Nephron (organoid): Measurements from ENCODE around the gene GJE1.
A peak's percentile ranks its signal among the peaks of the same experiment; 100 is the strongest.
"Not testable (repeated sequence)": the region's sequence is repeated elsewhere in the genome, so short reads cannot be mapped to it uniquely, and the experiment has no call there.

Source experiments
- H3K27ac Mint-ChIP-seq, 3 experiments: 2 replicates each; pipeline ENCODE4 v1.8.0; 2020; ENCODE audit warnings: mixed read lengths in 3 of 3, mild to moderate bottlenecking in 2 of 3, moderate library complexity in 1 of 3
- H3K27me3 Mint-ChIP-seq: 2 replicates; pipeline ENCODE4 v1.8.0; 2021; ENCODE audit warnings: low read depth, mild to moderate bottlenecking, moderate library complexity, mixed read lengths
- H3K36me3 Mint-ChIP-seq: 2 replicates; pipeline ENCODE4 v1.8.0; 2020; ENCODE audit warnings: low read depth, mixed read lengths
- H3K4me1 Mint-ChIP-seq: 2 replicates; pipeline ENCODE4 v1.8.0; 2020; ENCODE audit warnings: mixed read lengths
- H3K4me3 Mint-ChIP-seq, 3 experiments: 2 replicates each; pipeline ENCODE4 v1.8.0; 2020; ENCODE audit warnings: mild to moderate bottlenecking in 3 of 3, mixed read lengths in 3 of 3, moderate library complexity in 2 of 3
- H3K9me3 Mint-ChIP-seq: 2 replicates; pipeline ENCODE4 v1.8.0; 2020; ENCODE audit warnings: mixed read lengths
- CTCF ChIP-seq, 3 experiments: fragments of 200-600 bp; sonication (generic); IDR thresholded peaks; one replicate each; pipeline ENCODE4 v1.5.0; 2021; ENCODE audit warnings: antibody characterized with exemption in 3 of 3; ENCODE audit not compliant: unreplicated experiment in 3 of 3

Gene GJE1

GRCh38 chr6:142118328-142118727 is 14.4 kb upstream of the GJE1 start:
- no peaks in the 10 kb centered on the region for H3K4me1 Mint-ChIP-seq
- no peak overlapping the region for H3K27ac Mint-ChIP-seq
- H3K9me3 Mint-ChIP-seq, result no peaks in the 10 kb centered on the region
- H3K4me3 Mint-ChIP-seq, result no peak overlapping the region
- no peak for TF ChIP-seq CTCF (IDR thresholded peaks at IDR 0.05; ENCODE audit: unreplicated experiment in 3 of 3)
- peaks cover 3% of the 10 kb centered on the region for H3K27me3 Mint-ChIP-seq
- no peaks in the 10 kb centered on the region for H3K36me3 Mint-ChIP-seq

GRCh38 chr6:142118925-142119324 is 13.8 kb upstream of the GJE1 start:
- Mint-ChIP-seq H3K36me3 (no peaks in the 10 kb centered on the region), H3K4me3 (no peak overlapping the region), H3K27me3 (peaks cover 3% of the 10 kb centered on the region), H3K9me3 (no peaks in the 10 kb centered on the region), H3K4me1 (no peaks in the 10 kb centered on the region), H3K27ac (no peak overlapping the region)
- no peak for TF ChIP-seq CTCF (IDR thresholded peaks at IDR 0.05; ENCODE audit: unreplicated experiment in 3 of 3)

GRCh38 chr6:142121342-142121741 is 11.4 kb upstream of the GJE1 start:
- Mint-ChIP-seq H3K4me3 (no peak overlapping the region), H3K27ac (peak overlapping the region in 2 of 3 experiments; percentile 5 to 49), H3K4me1 (no peaks in the 10 kb centered on the region), H3K36me3 (no peaks in the 10 kb centered on the region), H3K9me3 (no peaks in the 10 kb centered on the region), H3K27me3 (peaks cover 3% of the 10 kb centered on the region)
- no peak for TF ChIP-seq CTCF (IDR thresholded peaks at IDR 0.05; ENCODE audit: unreplicated experiment in 3 of 3)

GRCh38 chr6:142130814-142131213 is 1.9 kb upstream of the GJE1 start:
- no peak overlapping the region for H3K27ac Mint-ChIP-seq
- H3K27me3 Mint-ChIP-seq, result no peaks in the 10 kb centered on the region

GRCh38 chr6:142138876-142139275 is 6.2 kb downstream of the GJE1 start:
- H3K4me1 Mint-ChIP-seq, result no peaks in the 10 kb centered on the region
- H3K36me3 Mint-ChIP-seq, result no peaks in the 10 kb centered on the region
- H3K4me3 Mint-ChIP-seq, result no peak overlapping the region
- no peak overlapping the region for H3K27ac Mint-ChIP-seq
- no peak for TF ChIP-seq CTCF (IDR thresholded peaks at IDR 0.05; ENCODE audit: unreplicated experiment in 3 of 3)
- no peaks in the 10 kb centered on the region for H3K27me3 Mint-ChIP-seq
- H3K9me3 Mint-ChIP-seq, result no peaks in the 10 kb centered on the region

More at GRCh38 chr6:142130814-142131213, 1.9 kb upstream of the GJE1 start:
- no peaks in the 10 kb centered on the region for H3K36me3 Mint-ChIP-seq
- no peaks in the 10 kb centered on the region for H3K4me1 Mint-ChIP-seq
- H3K9me3 Mint-ChIP-seq, result peaks cover 3% of the 10 kb centered on the region
- no peak for TF ChIP-seq CTCF (IDR thresholded peaks at IDR 0.05; ENCODE audit: unreplicated experiment in 3 of 3)
- H3K4me3 Mint-ChIP-seq, result no peak overlapping the region

GRCh38 chr6:142141531-142141930 is 8.8 kb downstream of the GJE1 start:
- H3K27me3 Mint-ChIP-seq, H3K4me3 Mint-ChIP-seq, H3K4me1 Mint-ChIP-seq, H3K9me3 Mint-ChIP-seq, H3K27ac Mint-ChIP-seq, H3K36me3 Mint-ChIP-seq: not testable (repeated sequence)
